Measurements from ENCODE around the gene TEN1.

Gene TEN1

DNA sequence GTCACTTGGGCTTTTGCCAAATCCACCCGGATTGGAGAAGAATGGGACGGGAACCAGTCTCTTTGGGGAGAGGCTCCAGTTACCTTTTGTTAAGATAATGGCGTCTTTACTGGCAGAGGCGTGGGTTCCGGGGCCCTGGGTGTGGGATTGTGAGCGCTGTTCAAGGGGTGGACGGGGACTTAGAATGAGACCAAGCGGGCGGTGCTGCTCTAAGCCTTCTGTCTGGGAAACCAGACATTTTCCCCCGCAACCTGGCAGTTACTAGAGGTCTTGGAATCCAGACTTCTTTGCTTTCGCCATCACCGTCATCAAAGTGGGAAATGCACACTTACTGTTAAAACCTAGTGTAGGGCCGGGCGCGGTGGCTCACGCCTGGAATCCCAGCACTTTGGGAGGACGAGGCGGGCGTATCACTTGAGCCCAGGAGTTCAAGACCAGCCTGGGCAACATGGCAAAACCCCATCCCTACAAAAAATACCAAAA, 706 bp downstream of the TEN1 start:
- FAIRE-seq, result no peak

DNA sequence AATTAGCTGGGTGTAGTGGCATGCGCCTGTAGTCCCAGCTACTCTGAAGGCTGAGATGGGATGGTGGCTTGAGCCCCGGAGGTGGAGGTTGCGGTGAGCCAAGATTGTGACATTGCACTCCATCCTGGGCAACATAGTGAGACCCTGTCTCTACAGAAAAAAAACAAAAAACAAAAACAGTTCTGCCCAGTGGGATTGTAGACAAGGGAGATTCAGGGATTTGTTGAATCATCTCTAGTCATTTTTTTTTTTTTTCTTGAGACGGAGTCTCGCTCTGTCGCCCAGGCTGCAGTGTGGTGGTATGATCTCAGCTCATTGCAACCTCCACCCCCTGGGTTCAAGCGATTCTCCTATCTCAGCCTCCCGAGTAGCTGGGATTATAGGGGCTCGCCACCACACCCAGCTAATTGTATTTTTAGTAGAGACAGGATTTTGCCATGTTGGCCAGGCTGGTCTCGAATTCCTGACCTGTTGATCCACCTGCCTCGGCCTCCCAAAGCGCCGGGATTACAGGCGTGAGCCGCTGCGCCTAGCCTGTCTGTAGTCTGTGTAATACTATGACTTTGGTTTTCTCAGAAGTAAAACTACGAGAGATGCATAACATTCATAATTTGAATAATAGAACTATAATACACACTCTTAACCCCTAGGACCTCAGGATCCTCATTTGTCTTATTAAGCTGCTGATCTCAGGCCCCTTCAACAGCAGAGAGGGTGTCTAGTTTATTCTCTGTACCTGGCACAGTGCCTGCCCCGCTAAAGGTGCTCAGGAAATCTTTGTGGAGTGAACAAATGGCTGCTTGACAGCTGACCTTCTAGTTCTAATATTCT, 1.4 kb downstream of the TEN1 start:
- FAIRE-seq, result no peak

- FAIRE-seq, result no peak
These were observed 2.1 kb downstream of the TEN1 start for GRCh38 chr17:75981019-75981615.

GRCh38 chr17:75983501-75984181, 4.6 kb downstream of the TEN1 start:
- no peak for FAIRE-seq

DNA sequence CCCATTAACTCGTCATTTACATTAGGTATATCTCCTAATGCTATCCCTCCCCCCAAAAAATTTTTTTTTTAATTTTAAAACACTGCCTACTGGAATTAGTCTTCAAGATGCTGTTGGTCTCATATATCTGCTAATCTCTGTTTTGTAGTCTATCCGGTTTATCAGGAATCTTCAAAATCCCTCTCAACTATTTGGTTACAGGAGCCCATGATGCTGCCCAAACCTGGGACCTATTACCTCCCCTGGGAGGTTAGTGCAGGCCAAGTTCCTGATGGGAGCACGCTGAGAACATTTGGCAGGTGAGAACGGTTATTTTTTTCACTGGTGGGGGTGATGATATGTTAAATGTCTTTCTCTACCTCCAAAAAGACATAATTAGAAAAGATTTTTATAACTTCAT, 6.9 kb downstream of the TEN1 start:
- FAIRE-seq, result no peak

DNA sequence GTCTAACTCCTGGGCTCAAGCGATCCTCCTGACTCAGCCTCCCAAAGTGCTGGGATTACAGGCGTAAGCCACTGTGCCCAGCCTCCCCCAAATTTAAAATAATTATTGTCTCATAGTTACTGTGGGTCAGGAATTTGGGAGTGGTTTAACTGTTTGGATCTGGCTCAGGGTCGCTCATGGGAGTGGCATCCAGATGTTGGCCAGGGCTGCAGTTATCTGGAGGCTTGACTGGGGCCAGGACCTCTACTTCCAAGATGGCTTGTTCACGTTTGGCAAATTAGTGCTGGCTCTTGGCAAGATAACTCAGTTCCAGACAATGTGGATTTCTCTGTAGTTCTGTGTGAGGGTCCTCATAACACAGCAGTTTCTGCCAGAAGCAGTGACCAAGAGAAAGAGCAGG, 8.0 kb downstream of the TEN1 start:
- FAIRE-seq, result no peak

DNA sequence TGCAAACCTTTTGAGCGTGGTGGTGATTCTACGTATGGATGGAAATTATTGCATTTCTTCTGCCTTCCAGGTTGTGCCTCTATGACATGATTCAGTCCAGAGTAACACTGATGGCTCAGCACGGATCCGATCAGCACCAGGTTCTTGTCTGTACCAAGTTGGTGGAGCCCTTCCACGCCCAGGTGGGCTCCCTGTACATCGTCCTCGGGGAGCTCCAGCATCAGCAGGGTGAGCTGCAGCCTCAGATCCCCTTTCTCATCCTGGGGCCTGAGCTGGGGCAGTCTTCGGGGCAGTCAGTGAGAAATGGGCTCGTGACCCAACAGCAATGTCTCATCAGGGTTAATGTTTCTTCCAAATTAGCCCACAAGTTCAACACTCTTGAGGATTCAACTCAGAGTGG, 12.4 kb downstream of the TEN1 start:
- FAIRE-seq, result no peak

DNA sequence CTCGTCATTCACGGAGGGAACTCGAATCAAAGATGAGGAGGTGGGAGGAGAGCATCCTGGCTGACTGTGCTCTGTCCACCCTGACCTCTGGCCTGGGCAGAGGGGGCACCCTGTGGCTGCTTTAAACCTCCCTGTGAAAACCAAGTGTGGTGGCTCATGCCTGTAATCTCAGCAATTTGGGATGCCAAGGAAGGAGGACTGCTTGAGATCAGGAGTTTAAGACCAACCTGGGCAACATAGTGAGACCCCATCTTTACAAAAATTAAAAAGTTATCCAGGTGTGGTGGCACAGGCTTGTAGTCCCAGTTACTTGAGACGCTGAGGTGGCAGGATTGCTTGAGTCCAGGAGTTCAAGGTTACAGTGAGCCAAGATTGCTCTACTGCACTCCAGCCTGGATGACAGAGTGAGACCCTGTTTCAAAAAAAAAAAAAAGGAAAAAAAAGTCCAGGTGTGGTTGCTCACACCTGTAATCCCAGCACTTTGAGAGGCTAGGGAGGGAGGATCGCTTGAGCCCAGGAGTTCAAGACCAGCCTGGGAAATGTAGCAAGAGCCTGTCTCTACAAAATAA, 15.8 kb downstream of the TEN1 start:
- no peak for FAIRE-seq

- FAIRE-seq, result no peak
These were observed 16.4 kb downstream of the TEN1 start for GRCh38 chr17:75995385-75995925.

DNA sequence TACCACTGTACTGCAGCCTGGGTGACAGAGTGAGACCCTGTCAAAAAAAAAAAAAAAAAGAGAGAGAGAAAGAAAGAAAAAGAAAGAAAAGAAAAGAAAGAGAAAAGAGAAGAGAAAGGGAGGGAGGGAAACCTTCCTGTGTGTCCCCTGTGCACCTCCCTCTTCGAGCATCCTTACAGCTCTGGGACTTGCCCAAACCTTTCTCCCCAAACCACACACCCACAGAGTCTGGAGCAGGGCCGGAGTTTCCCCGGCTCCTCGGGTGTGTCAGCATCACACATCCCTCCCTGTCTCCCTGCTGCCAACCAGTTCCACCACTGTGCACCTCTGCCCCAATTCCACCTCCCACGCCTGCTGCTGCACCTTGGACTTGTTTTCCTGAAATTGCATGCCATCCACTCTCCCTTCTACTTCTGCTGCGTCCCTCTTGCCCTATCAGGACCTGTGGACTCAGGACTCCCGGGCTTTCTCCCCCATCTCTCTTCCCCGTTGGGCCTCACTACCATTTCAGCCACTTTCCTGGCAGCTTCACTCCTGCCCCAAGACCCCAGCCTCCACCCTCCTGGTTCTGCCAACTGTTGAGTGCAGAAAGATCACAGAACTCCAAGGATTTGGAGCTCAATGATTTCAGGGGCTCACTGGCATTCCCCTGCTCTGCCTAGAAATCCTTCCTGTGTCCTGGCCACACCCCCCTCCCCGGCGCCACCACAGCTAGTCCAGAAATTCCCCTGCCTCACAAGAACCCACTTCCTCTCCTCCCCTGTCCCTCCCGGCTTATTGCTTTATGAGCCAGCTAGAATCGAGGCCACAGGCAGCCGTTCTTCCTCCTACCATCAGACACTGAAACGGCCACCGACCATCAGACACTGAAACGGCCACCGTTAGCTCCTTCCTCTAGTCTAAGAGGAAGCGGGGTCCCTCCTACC, 17.9 kb downstream of the TEN1 start:
- FAIRE-seq, result no peak

GRCh38 chr17:75998327-75998795, 19.3 kb downstream of the TEN1 start:
- FAIRE-seq, result no peak

DNA sequence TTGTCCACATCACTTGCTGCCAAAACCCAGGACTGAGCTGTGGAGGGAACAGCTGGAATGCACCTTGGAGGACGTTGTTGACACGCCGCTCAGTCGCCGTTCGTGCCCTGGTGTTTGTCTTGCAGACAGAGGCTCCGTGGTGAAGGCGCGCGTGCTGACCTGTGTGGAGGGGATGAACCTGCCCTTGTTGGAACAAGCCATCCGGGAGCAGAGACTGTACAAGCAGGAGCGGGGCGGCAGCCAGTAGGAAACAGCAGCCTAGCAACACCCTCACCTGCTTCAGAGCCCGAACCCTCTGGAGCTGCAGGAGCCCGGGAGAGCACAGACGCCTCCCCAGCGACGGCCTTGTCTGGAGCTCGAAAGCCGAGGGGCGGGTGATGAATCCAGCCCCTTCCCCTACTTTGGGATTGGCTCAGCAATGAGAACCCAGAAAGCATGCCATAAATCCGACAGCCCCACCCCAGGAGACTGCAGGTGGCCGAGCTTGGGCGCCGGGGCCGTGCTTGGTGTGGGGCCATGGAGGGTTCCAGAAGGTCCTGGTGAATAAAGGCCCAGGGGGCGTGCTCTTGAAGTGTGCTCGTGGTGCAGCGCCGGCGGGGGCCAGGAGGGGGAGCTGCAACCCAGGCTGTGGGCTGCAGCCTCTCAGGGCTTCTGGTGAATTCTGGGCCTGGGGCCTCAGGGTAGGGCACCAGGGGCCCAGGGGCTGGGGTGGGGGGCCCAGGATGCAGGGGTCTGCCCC, 21.1 kb downstream of the TEN1 start:
- FAIRE-seq, result no peak

- no peak for FAIRE-seq
These were observed 21.9 kb downstream of the TEN1 start, which contains the start of gene CDK3 for GRCh38 chr17:76000755-76001521. Gene CDK3 (plus strand): TSS chr17:76000855. CDS start chr17:76001426, 571 bp downstream.

- FAIRE-seq, result no peak
These were observed 23.1 kb downstream of the TEN1 start for GRCh38 chr17:76002100-76002499.

DNA sequence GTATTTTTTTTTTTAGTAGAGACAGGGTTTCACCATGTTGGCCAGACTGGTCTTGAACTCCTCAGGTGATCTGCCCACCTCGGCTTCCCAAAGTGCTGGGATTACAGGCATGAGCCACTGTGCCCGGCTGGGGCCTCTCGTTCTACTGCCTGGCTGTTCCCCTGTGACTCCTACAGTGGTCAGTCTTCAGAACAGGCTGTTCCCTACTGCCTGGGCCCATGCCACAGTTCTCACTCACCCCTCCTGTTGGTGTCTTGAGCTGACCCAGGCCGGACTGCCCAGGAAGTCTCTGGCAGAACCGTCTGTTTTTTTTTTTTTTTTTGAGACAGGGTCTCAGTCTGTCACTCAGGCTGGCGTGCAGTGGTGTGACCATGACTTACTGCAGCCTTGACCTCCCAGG, 24.9 kb downstream of the TEN1 start:
- FAIRE-seq, result no peak

DNA sequence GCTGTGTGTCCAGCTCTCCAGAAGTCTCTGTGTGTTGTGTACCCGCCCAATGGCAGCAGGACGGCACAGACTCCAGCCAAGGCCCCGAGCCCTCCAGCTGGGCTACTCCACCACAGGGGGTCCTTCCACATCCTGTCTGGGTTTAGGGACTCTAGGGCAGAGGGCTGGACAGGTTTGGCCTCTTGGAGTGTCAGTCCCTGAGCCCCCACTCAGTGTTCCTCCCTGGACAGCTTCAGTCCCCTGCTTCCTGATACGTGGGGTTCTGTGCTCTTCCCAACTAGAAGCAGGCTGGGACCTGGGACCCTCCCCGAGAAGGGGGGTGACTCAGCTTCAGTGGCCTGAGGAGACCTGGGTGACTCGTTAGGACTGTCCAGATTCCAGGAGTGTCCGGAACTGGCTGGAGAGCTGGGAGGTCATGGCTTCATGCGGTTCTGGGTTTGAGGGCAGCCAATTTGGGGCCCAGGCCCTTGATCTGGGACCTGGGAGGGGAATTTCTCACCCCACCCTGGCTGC, 25.8 kb downstream of the TEN1 start:
- FAIRE-seq, result no peak

GRCh38 chr17:76005263-76006149, 26.5 kb downstream of the TEN1 start:
- FAIRE-seq, result no peak

GRCh38 chr17:76007131-76007849, 28.2 kb downstream of the TEN1 start:
- FAIRE-seq, result no peak
